OCI-LY7 (cell line): ENCODE data around the gene FNDC3B.

ENCODE experiments used
- EZH2phosphoT487 ChIP-seq: fragments of 200-600 bp; sonication (generic); IDR thresholded peaks from 2 replicates; pipeline ENCODE4 v1.6.1; 2018; ENCODE audit warnings: low read depth, borderline replicate concordance, mild to moderate bottlenecking, mixed run types, antibody characterized with exemption, low read length, moderate library complexity, mixed read lengths
- TF ChIP-seq, protein P1 (sequence below): fragments of 200-600 bp; sonication (generic); conservative IDR thresholded peaks from 2 replicates; pipeline ENCODE4 v1.5.1; 2014; ENCODE audit warnings: mild to moderate bottlenecking, antibody characterized with exemption, low read length, moderate library complexity, mixed read lengths

DNA sequence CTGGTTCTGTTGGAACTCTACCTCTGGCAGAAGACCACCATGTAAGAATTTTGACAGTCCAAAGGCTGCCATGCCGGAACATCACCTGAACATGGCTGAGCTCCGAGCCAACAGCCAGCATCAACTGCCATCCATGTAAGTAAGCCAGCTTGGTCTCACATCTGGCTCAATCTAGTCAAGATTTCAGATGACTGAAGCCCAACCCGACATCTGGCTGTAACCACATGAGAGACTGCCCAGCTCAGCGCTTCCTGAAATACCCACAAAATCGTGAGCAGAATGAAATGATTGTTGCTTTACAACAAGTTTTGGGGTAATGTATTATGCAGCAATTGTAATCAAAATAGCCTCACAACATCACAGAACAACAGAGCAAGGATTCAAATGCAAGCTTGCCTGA lies 375.9 kb downstream of the FNDC3B start:
- TF ChIP-seq, protein P1, sequence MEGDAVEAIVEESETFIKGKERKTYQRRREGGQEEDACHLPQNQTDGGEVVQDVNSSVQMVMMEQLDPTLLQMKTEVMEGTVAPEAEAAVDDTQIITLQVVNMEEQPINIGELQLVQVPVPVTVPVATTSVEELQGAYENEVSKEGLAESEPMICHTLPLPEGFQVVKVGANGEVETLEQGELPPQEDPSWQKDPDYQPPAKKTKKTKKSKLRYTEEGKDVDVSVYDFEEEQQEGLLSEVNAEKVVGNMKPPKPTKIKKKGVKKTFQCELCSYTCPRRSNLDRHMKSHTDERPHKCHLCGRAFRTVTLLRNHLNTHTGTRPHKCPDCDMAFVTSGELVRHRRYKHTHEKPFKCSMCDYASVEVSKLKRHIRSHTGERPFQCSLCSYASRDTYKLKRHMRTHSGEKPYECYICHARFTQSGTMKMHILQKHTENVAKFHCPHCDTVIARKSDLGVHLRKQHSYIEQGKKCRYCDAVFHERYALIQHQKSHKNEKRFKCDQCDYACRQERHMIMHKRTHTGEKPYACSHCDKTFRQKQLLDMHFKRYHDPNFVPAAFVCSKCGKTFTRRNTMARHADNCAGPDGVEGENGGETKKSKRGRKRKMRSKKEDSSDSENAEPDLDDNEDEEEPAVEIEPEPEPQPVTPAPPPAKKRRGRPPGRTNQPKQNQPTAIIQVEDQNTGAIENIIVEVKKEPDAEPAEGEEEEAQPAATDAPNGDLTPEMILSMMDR, result no peak
- no peak for TF ChIP-seq EZH2phosphoT487
